ENCODE data around the gene FAM174A.

GRCh38 chr5:100516285-100516684 lies 18.9 kb upstream of the FAM174A start:
- TF ChIP-seq FOXJ2 (tag; IDR thresholded peaks at IDR 0.05) (no peak), HOMEZ (CRISPR knock-in tag; IDR thresholded peaks at IDR 0.05) (no peak), HDAC6 (IDR thresholded peaks at IDR 0.05; ENCODE audit: low read depth, low read length) (no peak), CHD7 (IDR thresholded peaks at IDR 0.05; ENCODE audit: low read depth, low read length) (no peak), POLR2A (conservative IDR thresholded peaks at IDR 0.05) (no peak), SMC3 (conservative IDR thresholded peaks at IDR 0.05; ENCODE audit: insufficient read depth, low read depth, low read length) (no peak)
